Adrenal gland (tissue), 5 donors: ENCODE measurements around the gene PRICKLE2.

ENCODE experiments used
- CTCF ChIP-seq, 6 experiments: fragments of 450-650 bp in 4 of 6; fragments of 200-600 bp in 2 of 6; sonication (generic) in 1 of 6; IDR thresholded peaks; 1 replicate in 5 of 6; 2 replicates in 1 of 6; pipeline versions ENCODE4 v1.5.1 to v1.8.0; 2016 to 2021; ENCODE audit warnings: antibody characterized with exemption in 6 of 6, mild to moderate bottlenecking in 2 of 6, moderate library complexity in 1 of 6
- POLR2A ChIP-seq, 2 donors: fragments of 450-650 bp; IDR thresholded peaks; one replicate each; pipeline ENCODE4 v1.6.1; 2017; ENCODE audit warnings: antibody characterized with exemption in 2 of 2, mild to moderate bottlenecking in 2 of 2, moderate library complexity in 1 of 2
- donor health status: DM: no; HTN: no; CAD: no.

- TF ChIP-seq CTCF (IDR thresholded peaks at IDR 0.05) (no peak), POLR2A (IDR thresholded peaks at IDR 0.05) (no peak)
Observed at GRCh38 chr3:64134882-64135281, 90.4 kb downstream of the PRICKLE2 start.
